Measurements from ENCODE around the gene SLC25A46.
"Not testable (repeated sequence)": the region's sequence is repeated elsewhere in the genome, so short reads cannot be mapped to it uniquely, and the experiment has no call there.

SLC25A46 gene

DNA sequence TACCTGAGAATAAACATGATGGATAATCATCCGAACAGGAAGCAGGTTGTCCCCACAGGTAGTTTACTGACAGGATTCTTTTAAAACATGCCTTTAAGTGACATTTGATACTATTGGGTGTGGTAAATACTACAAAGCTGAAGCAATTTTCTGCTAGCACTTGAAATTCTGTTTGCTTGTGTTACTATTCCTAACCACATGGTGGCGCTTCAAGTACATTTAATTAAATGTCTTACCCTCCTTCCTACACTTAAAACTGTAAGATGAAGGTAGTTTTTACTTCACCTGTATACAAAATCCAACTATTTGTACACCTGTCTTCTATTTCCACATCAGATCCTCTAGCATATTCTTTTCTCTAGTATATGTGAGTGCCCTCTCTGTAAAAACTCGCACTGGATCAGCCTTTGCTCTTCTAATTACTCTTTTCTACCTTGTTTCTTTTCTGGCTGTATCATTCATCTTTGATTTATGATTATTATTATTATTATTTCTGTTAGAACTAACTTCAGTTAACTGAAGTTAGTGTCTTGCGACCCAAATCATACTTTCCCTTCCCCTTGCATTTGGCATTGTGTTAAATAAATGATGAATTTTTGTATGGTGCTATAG lies 18.4 kb downstream of the SLC25A46 start:
- DNase-seq: peak; percentile 40

DNA sequence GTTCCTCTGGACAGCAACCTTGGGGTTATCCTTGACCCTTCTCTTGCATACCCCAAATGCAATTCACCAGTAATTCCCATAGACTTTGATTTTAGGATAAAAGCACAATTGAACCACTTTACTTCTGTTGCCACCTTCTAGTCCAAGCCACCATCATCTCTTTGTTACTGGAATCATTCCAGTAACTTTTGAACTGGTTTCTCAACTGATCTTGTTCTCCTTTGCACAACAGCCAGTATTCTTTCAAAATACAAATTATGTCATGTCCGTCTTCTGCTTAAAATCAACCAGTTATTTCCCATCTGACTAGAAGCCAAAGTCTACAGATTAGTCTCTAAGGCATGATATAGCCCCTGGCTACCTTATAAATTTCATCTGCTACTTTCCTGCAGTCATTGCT lies 21.4 kb downstream of the SLC25A46 start:
- no peak for DNase-seq

GRCh38 chr5:110768138-110768860 lies 29.5 kb downstream of the SLC25A46 start:
- no peak for DNase-seq

- no peak for DNase-seq
These were observed 30.3 kb downstream of the SLC25A46 start for GRCh38 chr5:110769000-110769681.

GRCh38 chr5:110770286-110770685 lies 31.5 kb downstream of the SLC25A46 start:
- no peak for DNase-seq

GRCh38 chr5:110784901-110785300 lies 46.1 kb downstream of the SLC25A46 start:
- no peak for DNase-seq

- no peak for DNase-seq
These were observed 46.5 kb downstream of the SLC25A46 start for GRCh38 chr5:110785356-110785755.

- not testable (repeated sequence) for DNase-seq
These were observed 49.2 kb downstream of the SLC25A46 start for GRCh38 chr5:110788006-110788405.

- DNase-seq: peak; percentile 2
These were observed 51.9 kb downstream of the SLC25A46 start for GRCh38 chr5:110790673-110791072.

DNA sequence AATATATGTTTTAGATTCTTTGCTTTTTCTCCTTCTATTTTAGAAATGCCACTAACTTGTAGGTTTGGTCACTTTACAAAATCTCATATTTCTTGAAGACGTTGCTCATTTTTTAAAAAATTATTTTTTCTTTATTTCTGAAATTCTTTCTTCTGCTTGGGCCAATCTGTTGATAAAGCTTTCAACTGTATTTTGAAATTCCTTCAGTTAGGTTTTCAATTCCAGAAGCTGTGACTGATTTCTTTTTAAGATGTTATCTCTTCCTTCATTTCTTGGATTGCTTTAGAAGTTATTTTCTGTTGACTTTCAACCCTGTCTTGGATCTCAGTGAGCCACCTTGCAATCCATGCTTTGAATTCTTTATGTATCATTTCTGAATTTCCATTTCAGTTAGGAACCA lies 64.2 kb downstream of the SLC25A46 start:
- DNase-seq: no peak

GRCh38 chr5:110803467-110804326 lies 64.9 kb downstream of the SLC25A46 start:
- DNase-seq: no peak

GRCh38 chr5:110807169-110807568 lies 68.4 kb downstream of the SLC25A46 start:
- DNase-seq: peak; percentile 80

- no peak for DNase-seq
These were observed 70.2 kb downstream of the SLC25A46 start for GRCh38 chr5:110809006-110809405.

Data from NCI-H1694 treated with DMSO at 0.1 percent for 48 hours (cell line).